Tibial nerve (tissue), 4 donors: ENCODE data around the gene ITM2C. TPM values are rescaled to one million over a fixed set of nuclear protein-coding genes. Genes with fewer than 3 reads are reported as not detected.
A peak's percentile ranks its signal among the peaks of the same experiment; 100 is the strongest.

Experiments
- DNase-seq, 2 donors: peaks; one replicate each; pipeline ENCODE4 v3.0.0-alpha.2; 2019; ENCODE audit warnings: low spot score in 2 of 2
- H3K27ac ChIP-seq, 4 donors: fragments of 200-600 bp; sonication (generic) in 3 of 4; one replicate each; pipeline ENCODE4 v1.5.1; 2017 to 2019; ENCODE audit warnings: mild to moderate bottlenecking in 1 of 4
- H3K27me3 ChIP-seq, 2 donors: fragments of 200-600 bp; sonication (generic) in 1 of 2; one replicate each; pipeline versions ENCODE4 v1.5.1 to v1.6.0; 2017 to 2019
- H3K36me3 ChIP-seq, 3 donors: fragments of 200-600 bp; sonication (generic); one replicate each; pipeline ENCODE4 v1.5.1; 2018 to 2019
- H3K4me1 ChIP-seq, 4 donors: fragments of 200-600 bp; sonication (generic) in 3 of 4; one replicate each; pipeline ENCODE4 v1.5.1; 2017 to 2019
- H3K4me3 ChIP-seq, 4 donors: fragments of 200-600 bp; sonication (generic) in 3 of 4; one replicate each; pipeline ENCODE4 v1.5.1; 2017 to 2019; ENCODE audit warnings: mild to moderate bottlenecking in 1 of 4, moderate library complexity in 1 of 4
- H3K9me3 ChIP-seq, 4 donors: fragments of 200-600 bp; sonication (generic) in 3 of 4; one replicate each; pipeline ENCODE4 v1.5.1; 2017 to 2019
- EP300 ChIP-seq, 2 donors: sonication (generic); formaldehyde crosslinking; IDR thresholded peaks; one replicate each; pipeline ENCODE4 v1.6.1; 2017; ENCODE audit warnings: antibody characterized with exemption in 2 of 2, mild to moderate bottlenecking in 1 of 2
- POLR2A ChIP-seq, 2 donors: fragments of 450-650 bp; IDR thresholded peaks; one replicate each; pipeline ENCODE4 v1.6.1; 2017; ENCODE audit warnings: antibody characterized with exemption in 2 of 2, mild to moderate bottlenecking in 2 of 2, moderate library complexity in 2 of 2
- WGBS, 2 donors: methylation state at CpG; one replicate each; pipeline ENCODE4 v1.1.5; 2018; 5-methylcytosine and 5-hydroxymethylcytosine counted together
- total RNA-seq, 4 donors: library from RNA; depleted of rRNA; stranded (reverse); fragments of >200 nt; gene quantifications; one replicate each; pipeline ENCODE4 v1.1.0, GENCODE V29; 2016
- TF ChIP-seq, protein P1 (sequence below), 5 experiments: fragments of 200-600 bp in 3 of 5; fragments of 450-650 bp in 2 of 5; sonication (generic) in 3 of 5; IDR thresholded peaks; one replicate each; pipeline ENCODE4 v1.5.1; 2016 to 2019; ENCODE audit warnings: antibody characterized with exemption in 5 of 5, mild to moderate bottlenecking in 3 of 5, moderate library complexity in 2 of 5

The ITM2C gene
- total RNA-seq, 4 donors from 2014 or later: 80.1 to 146 (median 128) TPM

DNA sequence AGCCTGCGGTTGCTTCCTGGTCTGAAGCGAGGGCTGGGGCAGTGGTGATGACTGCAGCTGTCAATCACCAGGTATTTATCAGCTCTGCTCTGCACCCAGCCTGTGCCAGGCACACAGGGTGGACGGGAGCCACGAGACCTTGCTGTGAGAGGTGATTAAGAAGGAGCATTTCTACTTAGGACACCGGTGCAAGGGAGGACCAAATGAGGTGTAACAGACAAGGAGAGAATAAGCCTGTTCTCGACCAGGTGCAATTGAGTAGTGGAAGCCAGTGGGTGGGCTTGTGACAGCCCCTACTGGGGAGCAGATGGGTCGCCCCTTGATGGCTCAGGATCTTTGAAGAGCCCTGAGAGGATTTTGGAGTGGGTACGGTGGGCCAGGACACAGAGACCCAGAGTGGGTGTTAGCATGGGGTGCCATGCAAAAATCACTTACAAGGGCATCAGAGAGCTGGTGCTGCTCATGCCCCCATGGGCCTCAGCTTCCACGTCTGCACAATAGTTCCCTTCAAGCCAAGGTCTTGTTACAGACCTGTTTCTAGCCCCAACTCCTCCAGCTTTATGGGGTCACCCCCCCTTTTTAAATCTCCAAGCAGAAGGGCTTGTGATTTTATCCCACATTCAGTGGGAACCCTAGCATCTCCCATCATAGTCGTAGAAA lies 35.7 kb downstream of the ITM2C start:
- DNase-seq: no peak
- Histone ChIP-seq H3K27me3 (no peaks in the 10 kb centered on the region), H3K9me3 (no peaks in the 10 kb centered on the region), H3K4me3 (no peak overlapping the region), H3K4me1 (peaks cover 0 to 8% (median 0%) of the 10 kb centered on the region in 4 donors), H3K36me3 (no peaks in the 10 kb centered on the region), H3K27ac (no peak overlapping the region)
- no peak for TF ChIP-seq POLR2A (IDR thresholded peaks at IDR 0.05)
- TF ChIP-seq EP300 (IDR thresholded peaks at IDR 0.05): no peak
- TF ChIP-seq, protein P1, sequence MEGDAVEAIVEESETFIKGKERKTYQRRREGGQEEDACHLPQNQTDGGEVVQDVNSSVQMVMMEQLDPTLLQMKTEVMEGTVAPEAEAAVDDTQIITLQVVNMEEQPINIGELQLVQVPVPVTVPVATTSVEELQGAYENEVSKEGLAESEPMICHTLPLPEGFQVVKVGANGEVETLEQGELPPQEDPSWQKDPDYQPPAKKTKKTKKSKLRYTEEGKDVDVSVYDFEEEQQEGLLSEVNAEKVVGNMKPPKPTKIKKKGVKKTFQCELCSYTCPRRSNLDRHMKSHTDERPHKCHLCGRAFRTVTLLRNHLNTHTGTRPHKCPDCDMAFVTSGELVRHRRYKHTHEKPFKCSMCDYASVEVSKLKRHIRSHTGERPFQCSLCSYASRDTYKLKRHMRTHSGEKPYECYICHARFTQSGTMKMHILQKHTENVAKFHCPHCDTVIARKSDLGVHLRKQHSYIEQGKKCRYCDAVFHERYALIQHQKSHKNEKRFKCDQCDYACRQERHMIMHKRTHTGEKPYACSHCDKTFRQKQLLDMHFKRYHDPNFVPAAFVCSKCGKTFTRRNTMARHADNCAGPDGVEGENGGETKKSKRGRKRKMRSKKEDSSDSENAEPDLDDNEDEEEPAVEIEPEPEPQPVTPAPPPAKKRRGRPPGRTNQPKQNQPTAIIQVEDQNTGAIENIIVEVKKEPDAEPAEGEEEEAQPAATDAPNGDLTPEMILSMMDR (IDR thresholded peaks at IDR 0.05): no peak
- WGBS, 2 donors: 85% methylated on average over 10 of the region's 10 CpGs

DNA sequence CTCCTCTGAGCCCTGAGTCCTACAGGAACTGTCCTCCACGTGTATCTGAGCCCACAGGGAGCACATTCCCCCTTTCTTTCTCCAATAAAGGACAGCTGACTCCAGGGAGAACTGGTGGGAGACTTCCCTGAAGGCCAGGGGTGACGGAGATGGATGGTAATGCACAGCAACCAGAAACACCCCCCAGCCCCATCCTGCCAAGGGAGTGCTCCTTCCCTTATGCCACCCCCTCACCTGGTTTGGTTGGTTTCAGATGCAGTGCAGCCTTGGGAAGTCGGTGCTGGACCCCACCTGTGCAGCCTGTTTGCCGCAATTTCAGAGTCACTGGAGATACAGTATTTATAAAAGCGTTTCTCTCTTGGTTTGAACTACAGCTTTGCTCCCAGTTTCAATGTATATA lies 36.3 kb downstream of the ITM2C start:
- DNase-seq: no peak
- no peak overlapping the region for H3K4me3 ChIP-seq
- H3K27me3 ChIP-seq: no peaks in the 10 kb centered on the region
- H3K9me3 ChIP-seq: no peaks in the 10 kb centered on the region
- TF ChIP-seq, protein P1 (IDR thresholded peaks at IDR 0.05): no peak
- H3K36me3 ChIP-seq: no peaks in the 10 kb centered on the region
- 71 to 83% methylated on average over 5 of the region's 5 CpGs for WGBS, 2 donors
- peaks cover 0 to 8% (median 0%) of the 10 kb centered on the region in 4 donors for H3K4me1 ChIP-seq
- H3K27ac ChIP-seq: no peak overlapping the region

DNA sequence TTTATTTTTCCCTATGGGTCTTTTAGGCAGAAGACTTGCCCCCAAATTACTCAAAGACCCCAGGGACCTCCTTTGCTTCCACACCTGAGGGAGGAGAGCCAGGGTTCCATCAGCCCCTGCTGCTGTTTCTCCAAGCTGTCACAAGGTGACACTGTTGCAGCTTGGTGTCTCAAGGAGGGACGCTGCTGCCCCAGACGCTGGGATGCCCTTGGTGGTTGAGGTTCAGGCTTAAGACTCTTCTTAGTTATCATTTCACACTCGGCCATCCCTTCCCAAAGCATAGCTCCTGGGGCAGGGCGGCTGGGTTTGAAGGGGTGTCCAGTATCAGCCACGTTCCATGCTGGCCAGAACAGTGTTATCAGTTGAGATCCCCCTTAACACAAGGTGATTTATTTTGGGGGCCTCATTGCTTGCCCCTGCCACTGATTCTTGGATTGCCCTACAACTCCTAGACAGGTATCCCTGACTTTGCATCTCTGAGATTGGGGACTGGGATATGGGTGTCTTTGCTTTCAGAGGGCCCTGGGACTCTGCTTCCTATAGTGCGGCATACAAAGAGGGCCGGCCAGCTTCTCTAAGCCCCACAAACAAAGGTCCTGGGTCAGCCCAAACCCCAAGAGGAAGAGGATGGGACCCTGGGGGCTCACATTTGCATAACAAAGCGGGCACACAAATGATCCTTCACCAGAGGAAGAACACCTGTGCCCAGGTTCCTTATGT lies 37.6 kb downstream of the ITM2C start:
- Histone ChIP-seq H3K9me3 (no peaks in the 10 kb centered on the region), H3K27me3 (no peaks in the 10 kb centered on the region), H3K27ac (no peak overlapping the region), H3K4me1 (peaks cover 0 to 8% (median 0%) of the 10 kb centered on the region in 4 donors), H3K36me3 (no peaks in the 10 kb centered on the region), H3K4me3 (no peak overlapping the region)
- WGBS, 2 donors: 42 to 46% methylated on average over 8 of the region's 8 CpGs
- TF ChIP-seq, protein P1 (IDR thresholded peaks at IDR 0.05): peak; percentile 25 to 46 (median 42)
- TF ChIP-seq EP300 (IDR thresholded peaks at IDR 0.05): no peak
- no peak for TF ChIP-seq POLR2A (IDR thresholded peaks at IDR 0.05)
- no peak for DNase-seq

DNA sequence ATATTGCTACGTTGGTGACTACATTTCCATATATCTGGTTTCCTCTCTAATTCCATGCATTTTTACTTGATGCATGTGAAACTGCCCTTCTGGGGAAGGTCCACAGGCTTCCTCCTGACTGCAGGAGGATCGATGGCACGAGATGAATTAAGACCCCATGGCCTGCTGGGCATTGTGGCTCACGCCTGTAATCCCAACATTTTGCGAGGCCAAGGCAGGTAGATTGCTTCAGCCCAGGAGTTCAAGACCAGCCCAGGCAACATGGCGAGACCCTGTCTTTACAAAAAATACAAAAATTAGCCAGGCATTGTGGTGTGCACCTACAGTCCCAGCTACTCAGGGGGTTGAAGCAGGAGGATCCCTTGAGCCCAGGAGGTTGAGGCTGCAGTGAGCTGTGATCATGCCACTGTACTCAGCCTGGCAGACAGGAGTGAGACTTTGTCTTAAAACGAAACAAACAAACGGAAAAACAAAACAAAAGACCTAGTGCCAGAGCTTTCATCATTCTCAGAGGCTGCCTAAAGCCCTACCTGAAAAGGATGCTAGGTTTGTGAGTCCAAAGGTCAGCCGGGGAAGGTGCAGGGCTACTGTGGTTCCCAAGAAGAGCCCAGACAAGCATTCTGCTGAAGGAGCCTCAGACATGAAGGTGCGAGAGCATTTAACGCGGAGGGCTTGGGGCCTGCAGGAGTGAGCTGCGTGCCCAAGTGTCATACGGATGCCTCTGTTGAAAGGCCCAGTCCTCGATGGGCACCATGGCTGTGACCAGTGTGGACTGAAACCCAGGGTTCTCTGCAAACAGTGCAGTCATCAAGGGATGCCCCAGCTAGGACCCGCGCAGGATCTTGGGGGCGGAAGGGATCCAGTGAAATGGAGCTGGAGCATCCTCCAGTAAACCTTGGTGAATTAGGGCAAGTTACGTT lies 38.7 kb downstream of the ITM2C start:
- WGBS, 2 donors: 88 to 90% methylated on average over 19 of the region's 19 CpGs
- H3K4me3 ChIP-seq: no peak overlapping the region
- DNase-seq: no peak
- no peaks in the 10 kb centered on the region for H3K9me3 ChIP-seq
- H3K36me3 ChIP-seq: no peaks in the 10 kb centered on the region
- no peak overlapping the region for H3K27ac ChIP-seq
- TF ChIP-seq EP300 (IDR thresholded peaks at IDR 0.05) (no peak), POLR2A (IDR thresholded peaks at IDR 0.05) (no peak)
- TF ChIP-seq, protein P1 (IDR thresholded peaks at IDR 0.05): no peak
- peaks cover 0 to 8% (median 0%) of the 10 kb centered on the region in 4 donors for H3K4me1 ChIP-seq
- H3K27me3 ChIP-seq: no peaks in the 10 kb centered on the region
